Neural progenitor cell (in vitro differentiated cells): ENCODE data around the gene SERPINE2. TPM values are rescaled to one million over a fixed set of nuclear protein-coding genes. Genes with fewer than 3 reads are reported as not detected.
A peak's percentile ranks its signal among the peaks of the same experiment; 100 is the strongest.

Source experiments
- DNase-seq: peaks from one replicate; pipeline ENCODE4 v3.0.0-alpha.2; 2016; ENCODE audit warnings: low spot score
- H2AFZ ChIP-seq: fragments of 200-600 bp; sonication (generic); replicated peaks from 2 replicates; pipeline ENCODE4 v1.6.1; 2016; ENCODE audit warnings: antibody characterized with exemption
- H3F3A ChIP-seq: fragments of 200-600 bp; sonication (generic); 2 replicates; pipeline ENCODE4 v1.6.1; 2016; ENCODE audit warnings: antibody characterized with exemption, low read depth
- H3K27ac ChIP-seq: fragments of 200-600 bp; sonication (generic); 2 replicates; pipeline ENCODE4 v1.5.1; 2016; ENCODE audit warnings: mild to moderate bottlenecking
- H3K27me3 ChIP-seq: fragments of 200-600 bp; sonication (generic); 2 replicates; pipeline ENCODE4 v1.6.1; 2016; ENCODE audit warnings: mild to moderate bottlenecking, moderate library complexity
- H3K36me3 ChIP-seq: fragments of 200-600 bp; sonication (generic); 2 replicates; pipeline ENCODE4 v1.5.1; 2016
- H3K4me1 ChIP-seq: fragments of 200-600 bp; sonication (generic); 2 replicates; pipeline ENCODE4 v1.6.1; 2016; ENCODE audit warnings: mixed run types
- H3K4me2 ChIP-seq: fragments of 200-600 bp; sonication (generic); 2 replicates; pipeline ENCODE4 v1.6.1; 2016
- H3K4me3 ChIP-seq: fragments of 200-600 bp; sonication (generic); 2 replicates; pipeline ENCODE4 v1.5.1; 2016
- H3K79me2 ChIP-seq: fragments of 200-600 bp; sonication (generic); 2 replicates; pipeline ENCODE4 v1.6.1; 2016; ENCODE audit warnings: low read depth
- H3K9ac ChIP-seq: fragments of 200-600 bp; sonication (generic); 2 replicates; pipeline ENCODE4 v1.6.1; 2016
- H3K9me3 ChIP-seq: fragments of 200-600 bp; sonication (generic); 2 replicates; pipeline ENCODE4 v1.5.1; 2016; ENCODE audit warnings: low read depth
- H4K20me1 ChIP-seq: fragments of 200-600 bp; sonication (generic); 2 replicates; pipeline ENCODE4 v1.6.1; 2016; ENCODE audit warnings: low read depth
- H3K27ac Mint-ChIP-seq: 3 replicates; pipeline ENCODE4 v1.8.0; 2021; ENCODE audit warnings: mixed read lengths
- H3K27me3 Mint-ChIP-seq: 2 replicates; pipeline ENCODE4 v1.8.0; 2022; ENCODE audit warnings: low read depth, mild to moderate bottlenecking, inconsistent platforms, moderate library complexity, mixed read lengths; ENCODE audit not compliant: insufficient read depth
- H3K36me3 Mint-ChIP-seq: 3 replicates; pipeline ENCODE4 v1.8.0; 2021; ENCODE audit warnings: mixed read lengths
- H3K4me1 Mint-ChIP-seq: 3 replicates; pipeline ENCODE4 v1.8.0; 2021; ENCODE audit warnings: mixed read lengths
- H3K4me3 Mint-ChIP-seq: 3 replicates; pipeline ENCODE4 v1.8.0; 2021; ENCODE audit warnings: mild to moderate bottlenecking, moderate library complexity, mixed read lengths
- H3K9me3 Mint-ChIP-seq: 3 replicates; pipeline ENCODE4 v1.8.0; 2020; ENCODE audit warnings: mixed read lengths
- EZH2 ChIP-seq: fragments of 200-600 bp; sonication (generic); IDR thresholded peaks from 2 replicates; pipeline ENCODE4 v1.6.1; 2017; ENCODE audit warnings: antibody characterized with exemption, mild to moderate bottlenecking, moderate library complexity
- EZH2phosphoT487 ChIP-seq: fragments of 200-600 bp; sonication (generic); IDR thresholded peaks from 2 replicates; pipeline ENCODE4 v1.6.1; 2017; ENCODE audit warnings: antibody characterized with exemption
- total RNA-seq: library from RNA; depleted of rRNA; stranded (reverse); fragments of >200 nt; gene quantifications from 2 replicates; pipeline ENCODE4 v1.2.3, GENCODE V29; 2015; ENCODE audit warnings: low replicate concordance
- TF ChIP-seq, protein P1 (sequence below): fragments of 200-600 bp; sonication (generic); IDR thresholded peaks from 2 replicates; pipeline ENCODE4 v1.5.1; 2017; ENCODE audit warnings: antibody characterized with exemption, mild to moderate bottlenecking

SERPINE2 gene
- total RNA-seq, 1 donor from 2014 or later, result 28.8 TPM

DNA sequence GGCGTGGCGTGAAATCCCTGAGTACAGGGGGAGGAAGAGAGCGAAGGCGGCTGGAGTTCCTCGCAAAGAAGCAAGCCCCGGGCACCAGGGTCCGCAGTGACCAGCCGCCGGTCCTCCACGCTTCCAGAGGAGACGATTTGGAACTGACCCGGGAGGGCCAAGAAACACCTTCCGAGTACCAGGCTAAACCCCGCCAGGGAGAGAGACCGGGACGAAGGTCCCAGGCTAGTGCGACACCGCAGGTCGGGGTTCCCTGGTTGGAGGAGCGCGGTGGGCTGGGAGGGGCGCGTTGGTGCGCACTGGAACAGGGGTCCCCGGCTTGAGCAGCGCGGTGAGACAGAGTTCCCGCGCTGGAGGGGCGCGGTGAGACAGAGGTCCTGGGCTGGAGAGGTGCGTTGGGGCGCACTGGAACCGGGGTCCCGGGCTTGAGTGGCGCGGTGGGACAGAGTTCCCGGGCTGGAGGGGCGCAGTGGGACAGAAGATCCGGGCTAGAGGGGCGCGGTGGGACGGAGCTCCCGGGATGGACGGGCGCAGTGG is 94.9 kb downstream of the SERPINE2 start:
- Histone ChIP-seq H2AFZ (peak overlapping the region; percentile 60), H3K9me3 (no peaks in the 10 kb centered on the region), H3K4me2 (peak overlapping the region; percentile 80), H3K27ac (no peak overlapping the region), H3K4me1 (peaks cover 24% of the 10 kb centered on the region), H3K27me3 (no peaks in the 10 kb centered on the region), H3K79me2 (peaks cover 57% of the 10 kb centered on the region), H3F3A (peaks cover 16% of the 10 kb centered on the region), H3K9ac (peak overlapping the region; percentile 79), H4K20me1 (peaks cover 29% of the 10 kb centered on the region), H3K36me3 (no peaks in the 10 kb centered on the region), H3K4me3 (peak overlapping the region; percentile 76)
- H3K4me3 Mint-ChIP-seq, result peak overlapping the region; percentile 97
- H3K27me3 Mint-ChIP-seq, result peaks cover 4% of the 10 kb centered on the region
- peaks cover 17% of the 10 kb centered on the region for H3K36me3 Mint-ChIP-seq
- TF ChIP-seq, protein P1, sequence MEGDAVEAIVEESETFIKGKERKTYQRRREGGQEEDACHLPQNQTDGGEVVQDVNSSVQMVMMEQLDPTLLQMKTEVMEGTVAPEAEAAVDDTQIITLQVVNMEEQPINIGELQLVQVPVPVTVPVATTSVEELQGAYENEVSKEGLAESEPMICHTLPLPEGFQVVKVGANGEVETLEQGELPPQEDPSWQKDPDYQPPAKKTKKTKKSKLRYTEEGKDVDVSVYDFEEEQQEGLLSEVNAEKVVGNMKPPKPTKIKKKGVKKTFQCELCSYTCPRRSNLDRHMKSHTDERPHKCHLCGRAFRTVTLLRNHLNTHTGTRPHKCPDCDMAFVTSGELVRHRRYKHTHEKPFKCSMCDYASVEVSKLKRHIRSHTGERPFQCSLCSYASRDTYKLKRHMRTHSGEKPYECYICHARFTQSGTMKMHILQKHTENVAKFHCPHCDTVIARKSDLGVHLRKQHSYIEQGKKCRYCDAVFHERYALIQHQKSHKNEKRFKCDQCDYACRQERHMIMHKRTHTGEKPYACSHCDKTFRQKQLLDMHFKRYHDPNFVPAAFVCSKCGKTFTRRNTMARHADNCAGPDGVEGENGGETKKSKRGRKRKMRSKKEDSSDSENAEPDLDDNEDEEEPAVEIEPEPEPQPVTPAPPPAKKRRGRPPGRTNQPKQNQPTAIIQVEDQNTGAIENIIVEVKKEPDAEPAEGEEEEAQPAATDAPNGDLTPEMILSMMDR, result no peak
- TF ChIP-seq EZH2, result no peak
- no peak for TF ChIP-seq EZH2phosphoT487
- H3K27ac Mint-ChIP-seq, result peak overlapping the region; percentile 72
- H3K9me3 Mint-ChIP-seq, result no peaks in the 10 kb centered on the region
- peak; percentile 71 for DNase-seq
- H3K4me1 Mint-ChIP-seq, result peaks cover 27% of the 10 kb centered on the region

DNA sequence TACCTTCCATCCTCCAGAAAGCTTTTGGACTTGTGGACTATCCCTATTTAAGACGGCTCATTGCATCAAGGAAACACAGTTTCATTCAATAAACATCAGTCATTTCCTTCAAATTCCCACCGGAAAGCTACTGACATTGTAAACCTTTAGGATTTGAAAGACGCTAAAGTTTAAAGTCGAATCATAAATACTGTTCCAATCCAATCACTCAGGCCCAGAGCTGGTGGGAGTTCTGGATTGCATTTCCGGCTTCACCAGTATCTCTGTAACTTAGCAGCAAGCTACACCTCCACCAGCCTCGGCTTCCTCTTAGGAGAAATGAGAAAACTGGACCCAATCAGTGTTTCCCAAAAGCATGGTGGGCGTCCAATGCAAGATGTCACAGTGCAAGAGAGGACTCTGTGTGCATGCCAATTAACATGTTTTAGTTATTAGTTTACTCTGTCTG is 95.5 kb downstream of the SERPINE2 start:
- TF ChIP-seq, protein P1, result no peak
- TF ChIP-seq EZH2, result no peak
- no peak for TF ChIP-seq EZH2phosphoT487
- no peak overlapping the region for H3K27ac Mint-ChIP-seq

DNA sequence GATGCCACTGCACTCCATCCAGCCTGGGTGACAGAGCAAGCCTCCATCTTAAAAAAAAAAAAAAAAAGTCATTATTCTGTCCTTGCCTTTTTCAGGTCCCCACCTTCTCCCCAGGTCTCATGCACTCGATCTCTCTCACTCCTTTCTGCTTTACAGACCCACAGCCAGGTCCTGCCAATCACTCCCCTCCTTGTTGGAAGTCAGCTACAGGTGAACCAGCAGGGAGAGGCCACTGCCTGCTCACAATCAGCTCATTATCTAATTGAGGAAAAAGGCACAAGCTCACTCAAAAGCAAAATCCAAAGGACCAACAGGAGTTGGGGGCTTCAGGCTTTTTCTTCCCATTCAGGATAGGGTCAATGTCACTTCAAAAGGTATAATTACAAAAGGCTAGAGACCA is 96.0 kb downstream of the SERPINE2 start:
- peak overlapping the region; percentile 80 for H3K4me2 ChIP-seq
- H3K36me3 Mint-ChIP-seq, result peaks cover 17% of the 10 kb centered on the region
- peak overlapping the region; percentile 97 for H3K4me3 Mint-ChIP-seq
- no peak overlapping the region for H3K27ac ChIP-seq
- H4K20me1 ChIP-seq, result peaks cover 40% of the 10 kb centered on the region
- H3K27me3 ChIP-seq, result no peaks in the 10 kb centered on the region
- H3K36me3 ChIP-seq, result no peaks in the 10 kb centered on the region
- H3K4me3 ChIP-seq, result peak overlapping the region; percentile 76
- H3K27me3 Mint-ChIP-seq, result peaks cover 4% of the 10 kb centered on the region
- H3K9ac ChIP-seq, result no peak overlapping the region
- no peaks in the 10 kb centered on the region for H3K9me3 ChIP-seq
- H2AFZ ChIP-seq, result no peak overlapping the region
- DNase-seq, result no peak
- peaks cover 27% of the 10 kb centered on the region for H3K4me1 Mint-ChIP-seq
- H3K4me1 ChIP-seq, result peaks cover 26% of the 10 kb centered on the region
- H3K9me3 Mint-ChIP-seq, result no peaks in the 10 kb centered on the region
- H3K27ac Mint-ChIP-seq, result peak overlapping the region; percentile 30
- H3F3A ChIP-seq, result peaks cover 13% of the 10 kb centered on the region
- H3K79me2 ChIP-seq, result peaks cover 68% of the 10 kb centered on the region
- no peak for TF ChIP-seq EZH2
- TF ChIP-seq, protein P1, result no peak
- no peak for TF ChIP-seq EZH2phosphoT487

More for the DNA sequence above, 95.5 kb downstream of the SERPINE2 start:
- Histone ChIP-seq H3K4me3 (peak overlapping the region; percentile 76), H3K79me2 (peaks cover 63% of the 10 kb centered on the region), H3K4me1 (peaks cover 24% of the 10 kb centered on the region), H3K36me3 (no peaks in the 10 kb centered on the region), H3K9me3 (no peaks in the 10 kb centered on the region), H3K4me2 (peak overlapping the region; percentile 80), H3K27me3 (no peaks in the 10 kb centered on the region), H3K27ac (no peak overlapping the region), H4K20me1 (peaks cover 36% of the 10 kb centered on the region), H3F3A (peaks cover 16% of the 10 kb centered on the region), H2AFZ (no peak overlapping the region), H3K9ac (no peak overlapping the region)
- Mint-ChIP-seq H3K36me3 (peaks cover 17% of the 10 kb centered on the region), H3K9me3 (no peaks in the 10 kb centered on the region), H3K4me3 (peak overlapping the region; percentile 97), H3K27me3 (peaks cover 4% of the 10 kb centered on the region), H3K4me1 (peaks cover 27% of the 10 kb centered on the region)
- no peak for DNase-seq
